Activated naive CD4-positive, alpha-beta T cell treated with anti-CD3 and anti-CD28 coated beads for 36 hours (primary cell): ENCODE data around the gene TANK. TPM values are rescaled to one million over a fixed set of nuclear protein-coding genes. Genes with fewer than 3 reads are reported as not detected.

Experiments
- CTCF ChIA-PET: fragments of 350-600 bp; sonication (Branson Sonifier 250); formaldehyde crosslinking; loops from one replicate; lab custom pipeline; 2021; ENCODE audit warnings: antibody characterized with exemption; lab: Charles Lee
- DNase-seq: peaks from one replicate; pipeline ENCODE4 v3.0.0-alpha.2; 2020
- H3K27ac Mint-ChIP-seq: one replicate; pipeline ENCODE4 v1.8.0; 2021; ENCODE audit warnings: mild to moderate bottlenecking, mixed read lengths
- H3K27me3 Mint-ChIP-seq: one replicate; pipeline ENCODE4 v1.8.0; 2021; ENCODE audit warnings: low read depth, mixed read lengths
- H3K36me3 Mint-ChIP-seq: one replicate; pipeline ENCODE4 v1.8.0; 2021; ENCODE audit warnings: low read depth, mixed read lengths
- H3K4me1 Mint-ChIP-seq: one replicate; pipeline ENCODE4 v1.8.0; 2021; ENCODE audit warnings: low read depth, mixed read lengths
- H3K4me3 Mint-ChIP-seq: one replicate; pipeline ENCODE4 v1.8.0; 2021; ENCODE audit warnings: mild to moderate bottlenecking, moderate library complexity, mixed read lengths
- H3K9me3 Mint-ChIP-seq: one replicate; pipeline ENCODE4 v1.8.0; 2021; ENCODE audit warnings: mixed read lengths
- intact Hi-C: fragments of 100-400 bp; cut with micrococcal nuclease; formaldehyde crosslinking; loops from one replicate; pipeline ENCODE4 v1.15.1; 2023
- total RNA-seq, 2 experiments: library from RNA; stranded (reverse); gene quantifications; one replicate each; pipeline ENCODE4 v1.2.3, GENCODE V29; 2021

The TANK gene
- total RNA-seq, 2 experiments from 2014 or later, result 48.6 to 50.4 TPM

DNA sequence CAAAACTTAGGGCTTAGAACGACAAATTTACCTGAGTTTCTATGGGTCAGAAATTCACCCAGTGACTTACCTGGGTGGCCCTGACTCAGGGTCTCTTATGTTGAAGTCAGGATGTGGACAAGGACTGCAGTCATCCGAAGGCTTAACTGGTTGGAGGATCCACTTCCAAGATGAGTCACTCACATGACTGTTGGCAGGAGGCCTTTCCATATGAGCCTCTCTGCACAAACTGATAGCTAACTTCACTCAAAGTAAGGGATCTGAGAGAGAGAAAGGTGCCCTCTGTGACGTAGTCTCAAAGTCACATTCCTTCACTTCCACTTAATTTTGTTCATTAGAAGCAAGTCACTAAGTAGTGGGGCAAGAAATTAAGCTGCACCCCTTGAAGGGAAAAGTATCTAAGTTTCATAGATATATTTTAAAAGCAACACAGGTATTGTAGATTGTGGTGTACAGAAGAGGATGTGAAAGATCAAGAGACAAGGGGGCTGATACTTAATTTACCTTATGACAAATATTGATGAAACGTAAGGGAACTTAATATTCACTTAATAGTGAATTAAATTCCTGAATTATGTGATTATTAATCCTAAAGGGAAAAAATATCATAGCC, 48.4 kb downstream of the TANK start:
- Mint-ChIP-seq H3K36me3 (peaks cover 16% of the 10 kb centered on the region), H3K4me3 (no peak overlapping the region), H3K27me3 (no peaks in the 10 kb centered on the region)

DNA sequence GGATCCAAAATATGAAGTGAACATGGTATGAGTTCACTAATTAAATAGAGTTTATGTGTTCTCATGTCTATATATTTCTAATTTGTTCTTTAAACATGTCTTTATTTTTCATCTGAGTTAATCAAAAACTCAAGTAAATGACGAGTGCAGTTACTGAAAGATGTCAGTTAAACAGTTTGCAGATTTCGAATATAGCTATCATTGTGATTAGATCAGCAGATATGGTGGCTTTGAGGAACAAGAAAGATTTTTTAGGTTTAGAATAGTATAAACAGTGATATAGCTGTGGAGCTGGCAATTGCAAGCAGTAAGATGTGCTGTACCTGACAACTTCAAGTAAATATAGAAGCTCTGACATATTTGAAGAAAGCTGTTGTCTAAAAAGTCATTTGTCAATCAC, 49.7 kb downstream of the TANK start:
- intact Hi-C loops, result no loop called here
- H3K27me3 Mint-ChIP-seq, result no peaks in the 10 kb centered on the region
- H3K4me1 Mint-ChIP-seq, result peaks cover 4% of the 10 kb centered on the region
- CTCF ChIA-PET, result interaction anchor here (1.0 to 1.8 kb wide), 2 partner anchors 13 to 62 kb away, joined by 3 to 5 read pairs; no protein-coding TSS in a partner anchor
- no peaks in the 10 kb centered on the region for H3K9me3 Mint-ChIP-seq
- no peak overlapping the region for H3K27ac Mint-ChIP-seq
- H3K4me3 Mint-ChIP-seq, result no peak overlapping the region
- H3K36me3 Mint-ChIP-seq, result peaks cover 17% of the 10 kb centered on the region
- no peak for DNase-seq

More for the DNA sequence above, 48.4 kb downstream of the TANK start:
- Mint-ChIP-seq H3K27ac (no peak overlapping the region), H3K4me1 (peaks cover 2% of the 10 kb centered on the region), H3K9me3 (no peaks in the 10 kb centered on the region)
- intact Hi-C loops, result no loop called here
- CTCF ChIA-PET, result interaction anchor here (1.0 kb wide), 1 partner anchor 15 kb away, joined by 3 read pairs; no protein-coding TSS in a partner anchor
- no peak for DNase-seq

DNA sequence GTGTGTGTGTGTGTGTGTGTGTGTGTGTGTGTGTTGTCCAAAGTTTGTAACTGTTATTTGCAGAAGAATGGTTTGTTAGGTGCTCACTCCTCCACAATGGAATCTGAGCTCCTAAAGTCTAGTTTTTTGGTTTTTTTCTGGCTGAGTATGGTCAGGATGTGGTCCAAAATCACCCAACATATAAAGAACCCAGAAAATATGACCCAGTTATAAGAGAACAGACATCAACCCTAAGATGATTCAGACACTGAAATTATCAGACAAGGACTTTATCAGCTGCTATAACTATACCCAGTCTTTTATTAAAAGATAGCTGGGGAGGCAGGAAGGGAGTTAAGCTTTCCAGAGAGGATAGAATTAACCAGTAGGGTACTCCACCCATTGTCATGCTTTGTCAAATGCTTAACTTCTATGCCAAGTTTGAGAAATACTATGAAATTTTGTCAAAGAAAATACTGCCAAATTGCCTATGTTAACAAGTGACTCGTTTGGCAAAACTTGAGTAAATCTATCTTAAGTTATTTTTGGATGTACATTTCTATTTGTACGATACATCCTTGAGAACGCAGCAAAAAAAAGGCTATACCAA, 57.5 kb downstream of the TANK start:
- CTCF ChIA-PET, result interaction anchor here (0.6 to 3.4 kb wide), 4 partner anchors 58 to 565 kb away, joined by 3 to 11 read pairs (median 4); no protein-coding TSS in a partner anchor
- no peaks in the 10 kb centered on the region for H3K9me3 Mint-ChIP-seq
- intact Hi-C loops, result no loop called here
- no peak overlapping the region for H3K4me3 Mint-ChIP-seq
- peaks cover 23% of the 10 kb centered on the region for H3K4me1 Mint-ChIP-seq
- H3K27me3 Mint-ChIP-seq, result no peaks in the 10 kb centered on the region
- no peak overlapping the region for H3K27ac Mint-ChIP-seq
- no peak for DNase-seq
- H3K36me3 Mint-ChIP-seq, result peaks cover 15% of the 10 kb centered on the region

DNA sequence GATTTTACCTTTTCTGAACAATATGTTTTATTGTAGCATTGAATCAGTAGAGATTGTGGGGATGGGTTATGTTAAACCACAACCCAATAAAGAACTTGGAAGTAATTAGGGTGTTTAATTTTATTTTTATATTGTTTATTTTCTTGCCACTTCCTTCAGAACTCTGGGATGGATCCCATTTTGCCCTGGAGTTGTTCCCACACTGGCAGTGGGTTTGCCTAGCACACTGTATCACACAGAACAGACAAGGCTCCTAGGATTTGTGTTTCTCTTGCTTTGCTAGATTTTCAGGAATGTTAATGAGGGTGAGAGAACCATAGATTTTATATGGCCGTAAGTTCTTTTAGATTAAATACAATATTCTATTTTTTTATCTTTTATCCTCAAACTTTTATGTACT, 59.0 kb downstream of the TANK start:
- intact Hi-C loops, result no loop called here
- Mint-ChIP-seq H3K36me3 (peaks cover 12% of the 10 kb centered on the region), H3K27ac (no peak overlapping the region)

DNA sequence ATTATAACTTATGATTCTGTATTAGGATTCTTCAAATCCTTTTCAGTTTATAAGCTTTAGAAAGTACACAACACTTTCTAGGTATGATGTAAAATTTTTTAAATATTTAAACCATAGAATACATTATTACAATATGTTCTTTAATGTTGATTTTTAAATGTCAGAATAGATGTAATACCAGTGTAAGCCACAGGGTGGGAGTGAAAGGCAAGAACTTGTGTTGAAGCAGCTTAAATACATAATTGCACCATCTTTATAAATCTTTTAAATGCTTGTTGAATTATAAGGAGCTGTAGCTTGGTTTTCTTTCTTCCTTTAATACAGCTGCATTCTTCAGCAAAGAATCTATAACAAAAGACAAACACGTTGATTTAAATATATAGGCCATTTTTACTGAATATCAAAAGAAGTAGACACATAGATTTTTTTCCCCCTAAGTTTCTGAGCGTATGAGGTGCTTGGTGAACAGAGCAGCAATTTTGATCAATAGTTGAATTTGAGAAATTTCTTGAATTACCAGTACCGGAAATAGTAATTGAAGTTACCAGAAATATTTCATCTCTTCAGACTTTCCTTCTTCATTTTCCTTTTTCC, 63.0 kb downstream of the TANK start:
- peak; percentile 22 for DNase-seq
- Mint-ChIP-seq H3K27me3 (no peaks in the 10 kb centered on the region), H3K4me1 (no peaks in the 10 kb centered on the region), H3K36me3 (peaks cover 12% of the 10 kb centered on the region), H3K4me3 (no peak overlapping the region), H3K27ac (no peak overlapping the region), H3K9me3 (no peaks in the 10 kb centered on the region)
- intact Hi-C loops, result loop anchor here (1.0 to 5.0 kb wide), 7 partner anchors 28 to 899 kb away; no protein-coding TSS in a partner anchor
- CTCF ChIA-PET, result interaction anchor here (0.6 to 3.2 kb wide), 22 partner anchors 9 to 903 kb away, joined by 3 to 22 read pairs (median 4); no protein-coding TSS in a partner anchor

More for the DNA sequence above, 59.0 kb downstream of the TANK start:
- CTCF ChIA-PET, result no interaction called here
- peaks cover 22% of the 10 kb centered on the region for H3K4me1 Mint-ChIP-seq
- DNase-seq, result no peak
- no peaks in the 10 kb centered on the region for H3K27me3 Mint-ChIP-seq
- H3K4me3 Mint-ChIP-seq, result no peak overlapping the region
- H3K9me3 Mint-ChIP-seq, result no peaks in the 10 kb centered on the region

DNA sequence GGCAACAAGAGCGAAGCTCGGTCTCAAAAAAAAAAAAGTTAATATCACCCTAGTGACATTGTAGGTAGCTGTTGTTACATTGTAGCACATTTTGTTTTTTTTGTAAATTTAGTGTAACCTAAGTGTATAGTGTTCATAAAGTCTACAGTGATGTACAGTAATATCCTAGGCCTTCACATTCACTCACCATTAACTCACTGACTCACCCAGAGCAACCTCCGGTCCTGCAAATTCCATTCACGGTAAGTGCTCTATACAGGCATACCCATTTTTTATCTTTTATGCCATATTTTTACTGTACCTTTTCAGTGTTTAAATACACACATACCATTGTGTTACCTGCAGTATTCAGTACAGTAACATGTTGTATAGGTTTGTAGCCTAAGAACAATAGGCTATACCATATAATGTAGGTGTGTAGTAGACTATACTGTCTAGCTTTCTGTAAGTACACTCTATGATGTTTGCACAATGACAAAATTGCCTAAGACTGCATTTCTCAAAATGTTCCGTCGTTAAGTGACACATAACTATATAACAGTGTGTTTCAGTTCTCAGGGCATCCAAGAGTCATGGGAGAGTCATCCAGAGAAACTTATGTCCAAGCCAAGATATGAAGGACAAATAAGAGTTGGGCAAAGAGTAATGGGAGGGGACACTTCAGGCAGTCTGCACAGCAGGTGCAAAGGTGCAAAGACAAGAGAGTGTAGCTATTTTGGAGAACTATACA, 68.4 kb downstream of the TANK start:
- H3K36me3 Mint-ChIP-seq, result peaks cover 22% of the 10 kb centered on the region
- H3K4me1 Mint-ChIP-seq, result no peaks in the 10 kb centered on the region
- no peak overlapping the region for H3K27ac Mint-ChIP-seq
- no peak for DNase-seq
- no peaks in the 10 kb centered on the region for H3K9me3 Mint-ChIP-seq
- intact Hi-C loops, result no loop called here
- no peaks in the 10 kb centered on the region for H3K27me3 Mint-ChIP-seq
- CTCF ChIA-PET, result interaction anchor here (0.6 kb wide), 1 partner anchor 122 kb away, joined by 3 read pairs; no protein-coding TSS in a partner anchor
- no peak overlapping the region for H3K4me3 Mint-ChIP-seq

DNA sequence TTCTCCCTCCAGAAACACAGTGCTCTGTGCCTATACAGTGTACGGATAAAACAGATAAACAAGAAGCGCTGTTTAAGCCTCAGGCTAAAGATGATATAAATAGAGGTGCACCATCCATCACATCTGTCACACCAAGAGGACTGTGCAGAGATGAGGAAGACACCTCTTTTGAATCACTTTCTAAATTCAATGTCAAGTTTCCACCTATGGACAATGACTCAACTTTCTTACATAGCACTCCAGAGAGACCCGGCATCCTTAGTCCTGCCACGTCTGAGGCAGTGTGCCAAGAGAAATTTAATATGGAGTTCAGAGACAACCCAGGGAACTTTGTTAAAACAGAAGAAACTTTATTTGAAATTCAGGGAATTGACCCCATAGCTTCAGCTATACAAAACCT, 70.7 kb downstream of the TANK start:
- Mint-ChIP-seq H3K36me3 (peaks cover 24% of the 10 kb centered on the region), H3K27ac (no peak overlapping the region), H3K4me3 (no peak overlapping the region), H3K27me3 (no peaks in the 10 kb centered on the region), H3K9me3 (no peaks in the 10 kb centered on the region), H3K4me1 (peaks cover 4% of the 10 kb centered on the region)
- CTCF ChIA-PET, result interaction anchor here (1.3 to 2.4 kb wide), 4 partner anchors 8 to 167 kb away, joined by 4 to 11 read pairs (median 4); no protein-coding TSS in a partner anchor
- intact Hi-C loops, result no loop called here
- DNase-seq, result no peak

DNA sequence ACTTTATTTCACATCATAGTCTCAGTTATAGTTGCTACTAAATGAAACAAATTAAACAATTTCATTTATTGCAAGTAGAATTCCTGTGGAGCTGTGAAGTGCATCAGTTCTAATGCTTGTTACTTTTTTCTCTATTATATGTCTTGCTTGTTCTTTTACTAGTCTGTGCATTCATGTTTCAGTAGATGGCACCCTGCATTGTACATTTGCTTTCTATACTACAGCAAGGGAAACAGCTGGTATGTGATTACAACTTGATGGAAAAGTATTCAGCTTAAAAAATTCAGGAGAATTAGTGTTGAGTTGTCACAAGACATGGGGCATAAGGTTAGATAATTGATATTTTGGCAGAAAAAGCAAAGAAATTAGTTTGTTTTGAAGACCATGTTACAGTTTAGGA, 72.3 kb downstream of the TANK start:
- no peaks in the 10 kb centered on the region for H3K27me3 Mint-ChIP-seq
- no peak for DNase-seq
- intact Hi-C loops, result no loop called here
- no peak overlapping the region for H3K27ac Mint-ChIP-seq
- peaks cover 27% of the 10 kb centered on the region for H3K36me3 Mint-ChIP-seq
- H3K9me3 Mint-ChIP-seq, result no peaks in the 10 kb centered on the region
- CTCF ChIA-PET, result interaction anchor here (1.2 to 2.4 kb wide), 4 partner anchors 10 to 43 kb away, joined by 3 to 11 read pairs (median 5); no protein-coding TSS in a partner anchor
- H3K4me3 Mint-ChIP-seq, result no peak overlapping the region
- H3K4me1 Mint-ChIP-seq, result peaks cover 11% of the 10 kb centered on the region

DNA sequence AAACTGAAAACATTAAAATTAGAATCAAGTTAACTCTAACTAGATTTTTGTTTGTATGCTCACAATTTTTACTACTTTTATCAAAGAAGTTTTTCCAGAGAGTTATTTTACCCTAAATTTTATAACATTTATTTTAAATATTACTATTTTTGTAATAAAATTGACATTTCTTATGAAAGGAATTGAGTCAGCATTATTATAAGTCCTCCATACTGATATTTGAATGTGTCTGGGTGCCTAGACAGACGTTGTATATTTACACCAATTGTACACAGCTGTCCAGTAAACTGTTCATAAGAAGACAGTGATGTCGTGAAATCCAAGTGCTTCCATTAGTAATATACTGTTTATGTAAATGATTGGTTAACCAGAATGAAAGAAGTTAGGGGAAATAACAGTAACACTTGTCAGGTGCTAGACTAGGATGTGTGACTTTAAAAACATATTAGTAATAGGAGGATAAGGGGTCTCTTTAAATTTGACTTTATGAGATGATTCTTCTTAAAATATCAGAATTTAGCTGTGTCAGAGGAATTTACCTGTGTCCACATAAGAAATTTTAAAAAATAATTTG, 73.7 kb downstream of the TANK start:
- no peak for DNase-seq
- peaks cover 17% of the 10 kb centered on the region for H3K4me1 Mint-ChIP-seq
- H3K9me3 Mint-ChIP-seq, result no peaks in the 10 kb centered on the region
- no peaks in the 10 kb centered on the region for H3K27me3 Mint-ChIP-seq
- intact Hi-C loops, result no loop called here
- H3K27ac Mint-ChIP-seq, result no peak overlapping the region
- peaks cover 18% of the 10 kb centered on the region for H3K36me3 Mint-ChIP-seq
- H3K4me3 Mint-ChIP-seq, result no peak overlapping the region
- CTCF ChIA-PET, result interaction anchor here (1.1 to 1.2 kb wide), 2 partner anchors 11 to 41 kb away, joined by 3 to 4 read pairs; no protein-coding TSS in a partner anchor

DNA sequence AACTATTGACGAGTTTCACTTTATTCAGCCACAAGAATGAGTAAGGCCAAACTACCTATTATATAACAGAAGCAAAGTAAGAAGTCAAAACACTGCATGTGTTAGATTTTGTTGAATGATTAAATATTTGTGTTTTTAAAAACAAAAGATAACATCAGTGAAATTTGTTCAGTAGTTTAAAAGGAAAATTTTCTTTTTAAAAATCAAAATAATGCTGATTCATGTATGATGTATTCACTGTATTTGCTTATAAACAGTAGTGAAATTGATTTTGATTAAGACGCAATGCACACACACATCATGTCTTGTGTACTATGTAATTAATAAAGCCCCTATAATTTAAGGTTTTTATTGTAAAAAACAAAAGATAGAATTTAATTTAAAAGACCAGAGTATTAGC, 74.4 kb downstream of the TANK start:
- Mint-ChIP-seq H3K4me1 (peaks cover 17% of the 10 kb centered on the region), H3K4me3 (no peak overlapping the region), H3K27me3 (no peaks in the 10 kb centered on the region), H3K9me3 (no peaks in the 10 kb centered on the region), H3K27ac (no peak overlapping the region), H3K36me3 (peaks cover 18% of the 10 kb centered on the region)
- intact Hi-C loops, result loop anchor here (5.0 kb wide), 1 partner anchor 183 kb away; the partner anchor contains the start of gene TBR1
- DNase-seq, result no peak
- CTCF ChIA-PET, result interaction anchor here (1.1 kb wide), 1 partner anchor 12 kb away, joined by 4 read pairs; no protein-coding TSS in a partner anchor

DNA sequence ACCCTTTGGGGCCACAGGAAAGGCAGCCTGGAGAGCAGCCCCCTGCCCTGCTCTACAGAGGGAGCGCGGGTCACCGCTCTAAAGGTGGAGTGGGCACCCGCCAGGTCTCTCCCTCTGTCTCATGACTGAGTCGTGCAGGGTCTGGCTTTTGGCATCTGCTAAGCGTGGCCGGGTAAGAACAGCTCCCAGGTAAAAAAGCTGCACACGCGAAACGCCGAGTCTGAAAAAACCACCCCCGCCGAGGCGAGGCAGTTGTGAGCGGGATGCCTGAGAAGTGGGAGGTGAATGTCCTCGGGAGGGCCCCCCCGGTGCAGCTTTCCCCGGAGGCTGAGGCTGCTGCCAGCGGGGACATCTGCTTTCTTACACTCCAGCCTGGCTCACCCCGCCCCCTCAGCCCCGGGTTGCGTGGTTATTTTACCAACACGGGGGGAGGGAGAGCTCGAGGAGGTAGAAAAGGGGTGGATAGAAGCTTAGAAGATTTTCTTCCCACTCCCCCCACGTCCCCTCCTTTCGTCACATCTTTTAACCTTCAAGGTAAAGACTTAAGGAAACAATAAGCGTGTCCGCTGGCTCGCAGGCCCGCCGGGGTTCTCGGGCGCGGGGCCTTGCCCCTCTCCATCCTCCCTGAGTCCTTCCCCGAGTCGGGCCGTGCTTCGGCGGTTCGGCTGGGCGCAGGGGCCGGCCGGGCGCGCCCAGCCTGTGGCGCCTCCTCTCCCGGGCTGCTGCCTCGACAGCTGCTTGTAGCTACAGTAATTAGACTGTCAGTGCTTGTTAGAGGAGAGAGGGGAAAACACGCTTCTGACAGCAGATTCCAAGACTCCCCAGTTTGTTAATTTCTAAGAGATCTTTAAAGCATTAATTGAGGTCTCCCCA, 77.4 kb downstream of the TANK start:
- intact Hi-C loops, result loop anchor here (1.0 to 5.0 kb wide), 4 partner anchors 9 to 180 kb away; partner anchors contain the start of gene TBR1
- H3K36me3 Mint-ChIP-seq, result peaks cover 8% of the 10 kb centered on the region
- no peaks in the 10 kb centered on the region for H3K27me3 Mint-ChIP-seq

More for the DNA sequence above, 77.4 kb downstream of the TANK start:
- peak overlapping the region; percentile 28 for H3K27ac Mint-ChIP-seq
- peak overlapping the region; percentile 84 for H3K4me3 Mint-ChIP-seq
- H3K9me3 Mint-ChIP-seq, result no peaks in the 10 kb centered on the region
- CTCF ChIA-PET, result interaction anchor here (0.9 to 1.5 kb wide), 3 partner anchors 11 to 35 kb away, joined by 3 to 9 read pairs (median 3); no protein-coding TSS in a partner anchor
- DNase-seq, result peak; percentile 68
- peaks cover 37% of the 10 kb centered on the region for H3K4me1 Mint-ChIP-seq
